Liver (tissue), 9 donors: ENCODE data around the gene SMIM26. TPM values are rescaled to one million over a fixed set of nuclear protein-coding genes. Genes with fewer than 3 reads are reported as not detected.

ENCODE experiments used
- DNase-seq: peaks from one replicate; pipeline ENCODE4 v3.0.0-alpha.2; 2017; ENCODE audit warnings: low spot score
- H3K27ac ChIP-seq, 2 donors: one replicate each; pipeline ENCODE4 v1.7.0; 2013; ENCODE audit warnings: inconsistent platforms in 2 of 2, low read length in 2 of 2, control low read depth in 1 of 2, low read depth in 1 of 2, mild to moderate bottlenecking in 1 of 2
- H3K27me3 ChIP-seq, 4 donors: one replicate each; pipeline versions ENCODE4 v1.6.1 to v1.7.0; 2013; ENCODE audit warnings: low read length in 3 of 4, inconsistent platforms in 1 of 4, mild to moderate bottlenecking in 1 of 4, moderate library complexity in 1 of 4; ENCODE audit not compliant: control insufficient read depth in 4 of 4, insufficient read depth in 4 of 4
- H3K36me3 ChIP-seq, 4 donors: one replicate each; pipeline versions ENCODE4 v1.6.1 to v1.7.0; 2013; ENCODE audit warnings: low read length in 3 of 4, mild to moderate bottlenecking in 3 of 4, low read depth in 1 of 4, moderate library complexity in 1 of 4; ENCODE audit not compliant: control insufficient read depth in 4 of 4, insufficient read depth in 3 of 4
- H3K4me1 ChIP-seq, 4 donors: one replicate each; pipeline versions ENCODE4 v1.6.1 to v1.7.0; 2013; ENCODE audit warnings: low read length in 3 of 4, mild to moderate bottlenecking in 3 of 4, moderate library complexity in 1 of 4; ENCODE audit not compliant: control insufficient read depth in 4 of 4, insufficient read depth in 4 of 4
- H3K4me3 ChIP-seq, 3 donors: one replicate each; pipeline versions ENCODE4 v1.6.1 to v1.7.0; 2013; ENCODE audit warnings: low read length in 3 of 3, control low read depth in 1 of 3, low read depth in 1 of 3, mild to moderate bottlenecking in 1 of 3
- H3K9ac ChIP-seq, 2 donors: one replicate each; pipeline ENCODE4 v1.7.0; 2013; ENCODE audit warnings: low read length in 2 of 2, mild to moderate bottlenecking in 2 of 2, moderate library complexity in 2 of 2, control low read depth in 1 of 2, low read depth in 1 of 2
- H3K9me3 ChIP-seq, 4 donors: one replicate each; pipeline versions ENCODE4 v1.6.1 to v1.7.0; 2013; ENCODE audit warnings: low read length in 3 of 4; ENCODE audit not compliant: control insufficient read depth in 4 of 4
- CTCF ChIP-seq: fragments of 150-350 bp; IDR thresholded peaks from 2 replicates; pipeline ENCODE4 v1.5.1; 2017; ENCODE audit warnings: improper control_type of control experiment, low read depth, low read length; ENCODE audit not compliant: missing input control
- FOXA1 ChIP-seq: IDR thresholded peaks from 2 replicates; pipeline ENCODE4 v1.6.1; 2016; ENCODE audit warnings: antibody characterized with exemption
- FOXA2 ChIP-seq: IDR thresholded peaks from 2 replicates; pipeline ENCODE4 v1.6.1; 2016; ENCODE audit warnings: antibody characterized with exemption
- GABPA ChIP-seq, 2 donors: IDR thresholded peaks in 1 of 2; conservative IDR thresholded peaks in 1 of 2; 2 replicates each; pipeline ENCODE4 v1.6.1; 2016; ENCODE audit warnings: antibody characterized with exemption in 2 of 2, mild to moderate bottlenecking in 1 of 2, moderate library complexity in 1 of 2
- HNF4A ChIP-seq, 2 donors: conservative IDR thresholded peaks; 2 replicates each; pipeline ENCODE4 v1.6.1; 2016; ENCODE audit warnings: antibody characterized with exemption in 2 of 2, mild to moderate bottlenecking in 2 of 2
- HNF4G ChIP-seq: IDR thresholded peaks from 2 replicates; pipeline ENCODE4 v1.6.1; 2016; ENCODE audit warnings: antibody characterized with exemption
- JUND ChIP-seq, 2 donors: IDR thresholded peaks; 2 replicates each; pipeline ENCODE4 v1.6.1; 2016; ENCODE audit warnings: antibody characterized with exemption in 2 of 2
- NR2F2 ChIP-seq: IDR thresholded peaks from 2 replicates; pipeline ENCODE4 v1.6.1; 2016; ENCODE audit warnings: antibody characterized with exemption
- RAD21 ChIP-seq, 2 donors: IDR thresholded peaks; 2 replicates each; pipeline ENCODE4 v1.6.1; 2016; ENCODE audit warnings: antibody characterized with exemption in 2 of 2, mild to moderate bottlenecking in 2 of 2
- SP1 ChIP-seq: IDR thresholded peaks from 2 replicates; pipeline ENCODE4 v1.6.1; 2018; ENCODE audit warnings: antibody characterized with exemption, mild to moderate bottlenecking
- TAF1 ChIP-seq: conservative IDR thresholded peaks from 2 replicates; pipeline ENCODE4 v1.6.1; 2016; ENCODE audit warnings: antibody characterized with exemption, mild to moderate bottlenecking
- YY1 ChIP-seq: IDR thresholded peaks from 2 replicates; pipeline ENCODE4 v1.6.1; 2016; ENCODE audit warnings: antibody characterized with exemption, mild to moderate bottlenecking
- ZBTB33 ChIP-seq: IDR thresholded peaks from 2 replicates; pipeline ENCODE4 v1.6.1; 2016; ENCODE audit warnings: antibody characterized with exemption
- WGBS: extraction: QIAGEN DNeasy Blood & Tissue Kit; methylation state at CpG from one replicate; pipeline ENCODE4 v1.1.7; 2013; 5-methylcytosine and 5-hydroxymethylcytosine counted together
- polyA plus RNA-seq, 2 donors: library from polyadenylated mRNA; stranded (reverse) in 1 of 2; unstranded in 1 of 2; fragments of 200-250 nt in 1 of 2; fragments of >200 nt in 1 of 2; fragmentation: Nextera tagmentation in 1 of 2; extraction: Ambion mirVana in 1 of 2; gene quantifications; one replicate each; pipeline versions ENCODE4 v1.2.1 to v1.2.3, GENCODE V29; 2013 to 2015
- total RNA-seq, 2 donors: library from RNA; depleted of rRNA; stranded (reverse); fragments of >200 nt; gene quantifications; one replicate each; pipeline ENCODE4 v1.2.3, GENCODE V29; 2014
- TF ChIP-seq, protein P1 (sequence below): IDR thresholded peaks from 2 replicates; pipeline ENCODE4 v1.6.1; 2016; ENCODE audit warnings: antibody characterized with exemption, mild to moderate bottlenecking
- donor health status: healthy.
- donor health status: healthy.
- donor health status: healthy.
- donor health status: healthy.
- donor health status: healthy.

Gene SMIM26
- total and polyA plus RNA-seq, 4 donors: 37.4 to 142 (median 54.5) TPM

DNA sequence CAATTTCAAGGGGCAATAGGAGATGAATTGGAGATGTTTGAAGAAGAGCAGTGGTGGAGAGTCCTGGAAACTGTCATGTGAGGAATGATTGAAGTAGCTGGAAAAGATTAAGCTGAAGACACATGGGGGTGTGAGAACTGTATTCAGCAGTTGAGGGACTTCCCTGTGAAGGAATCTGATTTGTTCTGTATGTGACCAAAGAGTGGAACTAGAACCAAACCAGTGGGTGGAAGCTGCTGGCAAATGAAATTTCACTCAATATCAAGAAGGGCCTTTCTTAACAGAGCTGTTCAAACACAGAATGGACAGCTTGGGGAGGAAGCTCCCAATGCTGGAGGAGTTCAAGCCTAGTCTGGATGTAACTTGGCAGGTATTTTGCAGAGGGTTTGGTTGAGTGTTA is 38.2 kb upstream of the SMIM26 start:
- Histone ChIP-seq H3K27me3 (no peaks in the 10 kb centered on the region), H3K4me3 (no peak overlapping the region), H3K9ac (no peak overlapping the region), H3K36me3 (peaks cover 24 to 89% (median 72%) of the 10 kb centered on the region in 4 donors), H3K4me1 (peaks cover 0 to 11% (median 8%) of the 10 kb centered on the region in 4 donors), H3K9me3 (no peaks in the 10 kb centered on the region), H3K27ac (no peak overlapping the region)
- TF ChIP-seq GABPA (IDR thresholded peaks at IDR 0.05 in 1 of 2, conservative IDR thresholded peaks at IDR 0.05 in 1 of 2) (no peak), YY1 (no peak), HNF4G (no peak), FOXA2 (no peak), HNF4A (conservative IDR thresholded peaks at IDR 0.05) (no peak)
- DNase-seq: no peak

DNA sequence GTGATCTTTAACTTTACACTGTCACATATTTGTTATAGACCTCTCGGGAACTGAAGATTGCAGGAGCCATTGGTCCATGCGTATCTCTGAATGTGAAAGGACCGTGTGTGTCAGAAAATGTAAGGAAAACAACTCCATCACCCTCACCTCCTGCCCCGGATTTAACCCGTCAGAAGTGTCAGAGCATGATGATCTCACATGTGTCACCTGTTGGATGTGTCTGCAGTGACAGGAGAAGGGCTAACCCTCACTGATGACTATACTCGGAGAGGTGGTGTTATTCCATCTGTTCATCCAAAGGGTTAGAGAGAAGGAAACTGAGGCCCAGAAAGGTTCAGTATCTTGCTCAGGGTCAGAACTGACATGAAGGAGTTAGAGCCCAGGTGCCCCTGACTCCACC is 34.6 kb upstream of the SMIM26 start:
- no peak overlapping the region for H3K4me3 ChIP-seq
- H3K4me1 ChIP-seq: peaks cover 0 to 20% (median 14%) of the 10 kb centered on the region in 4 donors
- H3K36me3 ChIP-seq: peaks cover 20 to 71% (median 54%) of the 10 kb centered on the region in 4 donors
- H3K27ac ChIP-seq: no peak overlapping the region
- H3K27me3 ChIP-seq: no peaks in the 10 kb centered on the region
- H3K9ac ChIP-seq: no peak overlapping the region
- no peaks in the 10 kb centered on the region for H3K9me3 ChIP-seq
- 96% methylated on average over 6 of the region's 6 CpGs for WGBS
- TF ChIP-seq CTCF (no peak), GABPA (IDR thresholded peaks at IDR 0.05 in 1 of 2, conservative IDR thresholded peaks at IDR 0.05 in 1 of 2) (no peak), FOXA1 (no peak), RAD21 (IDR thresholded peaks at IDR 0.05) (no peak), FOXA2 (no peak), NR2F2 (no peak), SP1 (no peak), HNF4A (conservative IDR thresholded peaks at IDR 0.05) (no peak), YY1 (no peak), JUND (IDR thresholded peaks at IDR 0.05) (no peak), TAF1 (no peak), ZBTB33 (no peak), HNF4G (no peak)
- TF ChIP-seq, protein P1, sequence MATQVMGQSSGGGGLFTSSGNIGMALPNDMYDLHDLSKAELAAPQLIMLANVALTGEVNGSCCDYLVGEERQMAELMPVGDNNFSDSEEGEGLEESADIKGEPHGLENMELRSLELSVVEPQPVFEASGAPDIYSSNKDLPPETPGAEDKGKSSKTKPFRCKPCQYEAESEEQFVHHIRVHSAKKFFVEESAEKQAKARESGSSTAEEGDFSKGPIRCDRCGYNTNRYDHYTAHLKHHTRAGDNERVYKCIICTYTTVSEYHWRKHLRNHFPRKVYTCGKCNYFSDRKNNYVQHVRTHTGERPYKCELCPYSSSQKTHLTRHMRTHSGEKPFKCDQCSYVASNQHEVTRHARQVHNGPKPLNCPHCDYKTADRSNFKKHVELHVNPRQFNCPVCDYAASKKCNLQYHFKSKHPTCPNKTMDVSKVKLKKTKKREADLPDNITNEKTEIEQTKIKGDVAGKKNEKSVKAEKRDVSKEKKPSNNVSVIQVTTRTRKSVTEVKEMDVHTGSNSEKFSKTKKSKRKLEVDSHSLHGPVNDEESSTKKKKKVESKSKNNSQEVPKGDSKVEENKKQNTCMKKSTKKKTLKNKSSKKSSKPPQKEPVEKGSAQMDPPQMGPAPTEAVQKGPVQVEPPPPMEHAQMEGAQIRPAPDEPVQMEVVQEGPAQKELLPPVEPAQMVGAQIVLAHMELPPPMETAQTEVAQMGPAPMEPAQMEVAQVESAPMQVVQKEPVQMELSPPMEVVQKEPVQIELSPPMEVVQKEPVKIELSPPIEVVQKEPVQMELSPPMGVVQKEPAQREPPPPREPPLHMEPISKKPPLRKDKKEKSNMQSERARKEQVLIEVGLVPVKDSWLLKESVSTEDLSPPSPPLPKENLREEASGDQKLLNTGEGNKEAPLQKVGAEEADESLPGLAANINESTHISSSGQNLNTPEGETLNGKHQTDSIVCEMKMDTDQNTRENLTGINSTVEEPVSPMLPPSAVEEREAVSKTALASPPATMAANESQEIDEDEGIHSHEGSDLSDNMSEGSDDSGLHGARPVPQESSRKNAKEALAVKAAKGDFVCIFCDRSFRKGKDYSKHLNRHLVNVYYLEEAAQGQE: no peak
- DNase-seq: no peak
